PC-9 (cell line): ENCODE measurements around the gene VWA8.
"Not testable (repeated sequence)": the region's sequence is repeated elsewhere in the genome, so short reads cannot be mapped to it uniquely, and the experiment has no call there.

Source experiments
- EZH2 ChIP-seq: fragments of 200-600 bp; sonication (generic); IDR thresholded peaks from 2 replicates; pipeline ENCODE4 v1.8.0; 2017; ENCODE audit warnings: antibody characterized with exemption, low read depth
- TF ChIP-seq, protein P1 (sequence below): fragments of 200-600 bp; sonication (generic); conservative IDR thresholded peaks from 2 replicates; pipeline ENCODE4 v1.6.1; 2017; ENCODE audit warnings: mixed run types, antibody characterized with exemption, mild to moderate bottlenecking, moderate library complexity

GRCh38 chr13:41949104-41949503 lies 11.8 kb downstream of the VWA8 start:
- TF ChIP-seq, protein P1, sequence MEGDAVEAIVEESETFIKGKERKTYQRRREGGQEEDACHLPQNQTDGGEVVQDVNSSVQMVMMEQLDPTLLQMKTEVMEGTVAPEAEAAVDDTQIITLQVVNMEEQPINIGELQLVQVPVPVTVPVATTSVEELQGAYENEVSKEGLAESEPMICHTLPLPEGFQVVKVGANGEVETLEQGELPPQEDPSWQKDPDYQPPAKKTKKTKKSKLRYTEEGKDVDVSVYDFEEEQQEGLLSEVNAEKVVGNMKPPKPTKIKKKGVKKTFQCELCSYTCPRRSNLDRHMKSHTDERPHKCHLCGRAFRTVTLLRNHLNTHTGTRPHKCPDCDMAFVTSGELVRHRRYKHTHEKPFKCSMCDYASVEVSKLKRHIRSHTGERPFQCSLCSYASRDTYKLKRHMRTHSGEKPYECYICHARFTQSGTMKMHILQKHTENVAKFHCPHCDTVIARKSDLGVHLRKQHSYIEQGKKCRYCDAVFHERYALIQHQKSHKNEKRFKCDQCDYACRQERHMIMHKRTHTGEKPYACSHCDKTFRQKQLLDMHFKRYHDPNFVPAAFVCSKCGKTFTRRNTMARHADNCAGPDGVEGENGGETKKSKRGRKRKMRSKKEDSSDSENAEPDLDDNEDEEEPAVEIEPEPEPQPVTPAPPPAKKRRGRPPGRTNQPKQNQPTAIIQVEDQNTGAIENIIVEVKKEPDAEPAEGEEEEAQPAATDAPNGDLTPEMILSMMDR: not testable (repeated sequence)
- TF ChIP-seq EZH2: not testable (repeated sequence)
